HepG2 (cell line): ENCODE results near the gene RAB42. TPM values are rescaled to one million over a fixed set of nuclear protein-coding genes. Genes with fewer than 3 reads are reported as not detected.

ENCODE experiments used
- AFF4 ChIP-seq: sonication (generic); formaldehyde crosslinking; IDR thresholded peaks from 2 replicates; pipeline ENCODE4 v1.4.0; 2020; ENCODE audit warnings: missing genetic modification reagents
- DRAP1 ChIP-seq: IDR thresholded peaks from 2 replicates; pipeline ENCODE4 v1.6.1; 2016; ENCODE audit warnings: missing genetic modification reagents, missing compliant biosample characterization
- FOXK1 ChIP-seq: sonication (generic); formaldehyde crosslinking; IDR thresholded peaks from 2 replicates; pipeline ENCODE4 v1.4.0; 2020; ENCODE audit warnings: low read depth, missing genetic modification reagents, borderline replicate concordance
- KMT2B ChIP-seq: IDR thresholded peaks from 2 replicates; pipeline ENCODE4 v1.6.1; 2016; ENCODE audit warnings: missing genetic modification reagents, missing compliant biosample characterization
- MIXL1 ChIP-seq: IDR thresholded peaks from 2 replicates; pipeline ENCODE4 v1.6.1; 2016
- MXD4 ChIP-seq: IDR thresholded peaks from 2 replicates; pipeline ENCODE4 v1.6.1; 2016; ENCODE audit warnings: mild to moderate bottlenecking, missing biosample characterization, missing genetic modification reagents
- REPIN1 ChIP-seq: sonication (generic); formaldehyde crosslinking; IDR thresholded peaks from 2 replicates; pipeline ENCODE4 v1.8.0; 2022; ENCODE audit warnings: missing genetic modification reagents, low read depth, mild to moderate bottlenecking, borderline replicate concordance
- SNAI1 ChIP-seq: sonication (generic); formaldehyde crosslinking; IDR thresholded peaks from 2 replicates; pipeline ENCODE4 v1.5.0; 2020; ENCODE audit warnings: mild to moderate bottlenecking, missing genetic modification reagents, borderline replicate concordance
- SOX13 ChIP-seq, 3 experiments: fragments of 450-650 bp in 1 of 3; sonication (generic) in 1 of 3; formaldehyde crosslinking in 1 of 3; IDR thresholded peaks in 2 of 3; conservative IDR thresholded peaks in 1 of 3; 2 replicates each; pipeline versions ENCODE4 v1.5.0 to v1.6.1; 2016 to 2020; ENCODE audit warnings: antibody characterized with exemption in 1 of 3, mild to moderate bottlenecking in 1 of 3, missing compliant biosample characterization in 1 of 3, missing genetic modification reagents in 1 of 3, moderate library complexity in 1 of 3
- SSRP1 ChIP-seq: IDR thresholded peaks from 2 replicates; pipeline ENCODE4 v1.6.1; 2016; ENCODE audit warnings: control low read depth
- TAF1 ChIP-seq: sonication (generic); formaldehyde crosslinking; IDR thresholded peaks from 2 replicates; pipeline ENCODE4 v1.4.0; 2020; ENCODE audit warnings: missing genetic modification reagents
- YEATS2 ChIP-seq: sonication (generic); formaldehyde crosslinking; IDR thresholded peaks from 2 replicates; pipeline ENCODE4 v1.4.0; 2020; ENCODE audit warnings: missing genetic modification reagents, borderline replicate concordance
- ZFP36L1 ChIP-seq: sonication (generic); formaldehyde crosslinking; IDR thresholded peaks from 2 replicates; pipeline ENCODE4 v1.8.0; 2022; ENCODE audit warnings: mild to moderate bottlenecking, missing genetic modification reagents, moderate library complexity
- ZNF280D ChIP-seq: sonication (generic); formaldehyde crosslinking; IDR thresholded peaks from 2 replicates; pipeline ENCODE4 v1.5.1; 2020; ENCODE audit warnings: mild to moderate bottlenecking, missing genetic modification reagents
- ZNF296 ChIP-seq: sonication (generic); formaldehyde crosslinking; conservative IDR thresholded peaks from 2 replicates; pipeline ENCODE4 v1.5.0; 2020; ENCODE audit warnings: mild to moderate bottlenecking, missing genetic modification reagents
- ZNF468 ChIP-seq: sonication (generic); formaldehyde crosslinking; IDR thresholded peaks from 2 replicates; pipeline ENCODE4 v1.8.0; 2022; ENCODE audit warnings: mild to moderate bottlenecking, moderate library complexity, missing genetic modification reagents
- ZNF570 ChIP-seq: sonication (generic); formaldehyde crosslinking; IDR thresholded peaks from 2 replicates; pipeline ENCODE4 v1.4.0; 2020; ENCODE audit warnings: mild to moderate bottlenecking, missing genetic modification reagents, borderline replicate concordance
- ZNF749 ChIP-seq: sonication (generic); formaldehyde crosslinking; IDR thresholded peaks from 2 replicates; pipeline ENCODE4 v1.8.0; 2022; ENCODE audit warnings: mild to moderate bottlenecking, missing genetic modification reagents, moderate library complexity, borderline replicate concordance
- ZNF883 ChIP-seq: sonication (generic); formaldehyde crosslinking; IDR thresholded peaks from 2 replicates; pipeline ENCODE4 v1.5.1; 2020; ENCODE audit warnings: mild to moderate bottlenecking, missing genetic modification reagents; ENCODE audit errors: not compliant biosample characterization
- ZSCAN21 ChIP-seq: sonication (generic); formaldehyde crosslinking; IDR thresholded peaks from 2 replicates; pipeline ENCODE4 v1.8.0; 2022; ENCODE audit warnings: mild to moderate bottlenecking, missing genetic modification reagents, moderate library complexity, borderline replicate concordance
- polyA plus RNA-seq, 8 experiments: library from polyadenylated mRNA; depleted of rRNA in 3 of 8; stranded (reverse) in 7 of 8; unstranded in 1 of 8; fragments of >200 nt; fragmentation: Illumina TruSeq in 4 of 8; extraction: Trizol in 4 of 8; gene quantifications; 2 replicates each; pipeline versions ENCODE4 v1.2.1 to v1.2.3, GENCODE V29; 2011 to 2016; ENCODE audit warnings: low read depth in 4 of 8, missing spikeins in 1 of 8, mixed read lengths in 1 of 8; ENCODE audit not compliant: insufficient read depth in 1 of 8
- total RNA-seq, 5 experiments: library from RNA; depleted of rRNA; stranded (reverse); fragments of >200 nt; fragmentation: Illumina TruSeq; extraction: Trizol; gene quantifications; 2 replicates each; pipeline ENCODE4 v1.2.3, GENCODE V29; 2016; ENCODE audit warnings: low read depth in 1 of 5
- TF ChIP-seq, protein P1 (sequence below): sonication (generic); formaldehyde crosslinking; IDR thresholded peaks from 2 replicates; pipeline ENCODE4 v1.8.0; 2022; ENCODE audit warnings: mild to moderate bottlenecking, missing genetic modification reagents; ENCODE audit not compliant: insufficient replicate concordance

RAB42 gene
- total and polyA plus RNA-seq, 2 of the 13 experiments (the other 11 are each of a cell fraction or from before 2014, with no cell fraction given): 10.4 to 166 TPM

DNA sequence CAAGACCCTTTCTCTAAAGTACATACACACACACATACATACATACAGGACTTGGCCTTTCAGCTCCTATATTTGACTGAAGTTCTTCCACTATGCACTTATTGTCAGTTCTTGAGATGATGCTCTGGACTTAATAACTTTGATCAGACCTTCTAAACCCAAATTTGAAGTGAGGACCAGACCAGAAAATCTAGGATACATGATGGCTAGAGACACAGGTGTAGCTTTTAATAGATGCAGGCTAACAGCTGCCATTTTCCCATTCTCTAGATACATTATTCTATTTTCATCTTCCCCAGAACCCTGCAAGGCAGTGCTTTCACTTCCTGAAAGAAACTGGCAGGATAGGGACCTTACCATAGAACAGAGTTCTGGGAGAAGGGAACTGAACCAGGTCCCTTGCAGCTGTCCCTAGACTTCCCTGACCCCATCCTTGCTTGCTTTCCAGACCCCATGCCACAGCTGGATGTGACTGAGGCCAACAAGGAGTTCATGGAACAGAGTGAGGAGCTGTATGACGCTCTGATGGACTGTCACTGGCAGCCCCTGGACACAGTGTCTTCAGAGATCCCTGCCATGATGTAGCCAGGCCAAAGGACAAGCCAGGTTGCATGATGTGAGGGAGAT lies 14.9 kb upstream of the RAB42 start (continued):
- TF ChIP-seq ZNF280D (CRISPR knock-in tag) (no peak), ZFP36L1 (CRISPR knock-in tag) (no peak), SOX13 (IDR thresholded peaks at IDR 0.05) (no peak), SOX13 (CRISPR knock-in tag; conservative IDR thresholded peaks at IDR 0.05 in 1 of 2, IDR thresholded peaks at IDR 0.05 in 1 of 2) (no peak), ZNF296 (no peak), ZNF468 (CRISPR knock-in tag) (no peak), REPIN1 (CRISPR knock-in tag) (no peak), FOXK1 (CRISPR knock-in tag) (no peak), DRAP1 (CRISPR knock-in tag) (no peak), SNAI1 (CRISPR knock-in tag) (no peak), TAF1 (CRISPR knock-in tag) (no peak), ZNF570 (CRISPR knock-in tag) (no peak), AFF4 (CRISPR knock-in tag) (no peak; the same call in 1 of the 2 replicates), ZNF749 (0 out of 2 replicates have a peak, but pooled peaks have one; percentile 55), SSRP1 (CRISPR knock-in tag) (0 out of 2 replicates have a peak, but pooled peaks have one; percentile 32), KMT2B (CRISPR knock-in tag) (no peak), YEATS2 (no peak), MXD4 (CRISPR knock-in tag) (no peak), ZNF883 (CRISPR knock-in tag) (no peak), MIXL1 (CRISPR knock-in tag) (no peak), ZSCAN21 (no peak)
- TF ChIP-seq, protein P1, sequence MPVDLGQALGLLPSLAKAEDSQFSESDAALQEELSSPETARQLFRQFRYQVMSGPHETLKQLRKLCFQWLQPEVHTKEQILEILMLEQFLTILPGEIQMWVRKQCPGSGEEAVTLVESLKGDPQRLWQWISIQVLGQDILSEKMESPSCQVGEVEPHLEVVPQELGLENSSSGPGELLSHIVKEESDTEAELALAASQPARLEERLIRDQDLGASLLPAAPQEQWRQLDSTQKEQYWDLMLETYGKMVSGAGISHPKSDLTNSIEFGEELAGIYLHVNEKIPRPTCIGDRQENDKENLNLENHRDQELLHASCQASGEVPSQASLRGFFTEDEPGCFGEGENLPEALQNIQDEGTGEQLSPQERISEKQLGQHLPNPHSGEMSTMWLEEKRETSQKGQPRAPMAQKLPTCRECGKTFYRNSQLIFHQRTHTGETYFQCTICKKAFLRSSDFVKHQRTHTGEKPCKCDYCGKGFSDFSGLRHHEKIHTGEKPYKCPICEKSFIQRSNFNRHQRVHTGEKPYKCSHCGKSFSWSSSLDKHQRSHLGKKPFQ (CRISPR knock-in tag): no peak
